ENCODE results near the gene PRDM16.

DNA sequence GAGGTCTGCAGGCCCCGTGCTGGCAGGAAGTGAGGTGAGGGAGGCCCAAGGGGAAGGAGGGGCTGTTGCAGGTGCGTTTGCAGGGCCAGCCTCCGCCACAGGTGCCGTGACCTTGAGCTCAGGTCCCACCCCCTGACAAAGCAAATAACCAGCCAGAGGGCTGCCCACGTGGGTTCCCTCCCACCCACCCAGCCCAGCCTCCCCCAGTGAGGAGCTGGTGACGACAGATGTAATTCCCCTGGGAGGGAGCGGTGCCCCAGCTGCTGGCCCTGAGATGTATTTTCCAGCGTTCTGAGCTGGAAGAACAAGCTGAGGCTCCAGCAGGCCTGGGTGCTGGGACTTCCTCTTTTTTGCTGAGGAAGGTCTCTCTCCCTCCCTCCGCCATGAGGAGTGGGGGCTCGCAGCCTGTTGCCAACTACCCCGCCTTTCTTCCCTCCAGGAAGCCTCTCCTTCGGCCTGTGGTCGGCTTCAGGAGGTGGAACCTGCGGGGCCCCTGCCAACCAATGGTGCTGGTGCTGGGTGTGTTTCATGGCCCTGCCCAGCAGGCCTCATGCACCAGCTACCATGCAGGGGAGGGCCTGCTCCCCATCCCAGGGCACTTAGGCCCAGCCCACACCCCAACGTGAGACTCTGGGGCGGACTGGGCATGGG, 153.2 kb downstream of the PRDM16 start:
- TF ChIP-seq POLR2A (IDR thresholded peaks at IDR 0.05; ENCODE audit: low read length) (no peak), GATA1 (IDR thresholded peaks at IDR 0.05; ENCODE audit: low read depth, low read length) (no peak)

Data from erythroblast (primary cell).